ENCODE data around the gene MMP24.

GRCh38 chr20:35260426-35260825 is 33.9 kb downstream of the MMP24 start:
- TF ChIP-seq EZH2 (IDR thresholded peaks at IDR 0.05; ENCODE audit: insufficient read depth, low read length) (no peak), CTCF (IDR thresholded peaks at IDR 0.05; ENCODE audit: insufficient read depth, low read depth, low read length) (no peak)
